PC-9 (cell line): ENCODE results near the gene BCAS3. TPM values are rescaled to one million over a fixed set of nuclear protein-coding genes. Genes with fewer than 3 reads are reported as not detected.

Source experiments
- BruUV-seq: library from RNA; stranded (reverse); fragments of 400-500 nt; replicated peaks from 2 replicates; lab custom pipeline; 2021; lab: Mats Ljungman, UMichigan
- CTCF ChIA-PET: fragments of 300-600 bp; sonication (Branson Sonifier 250); formaldehyde crosslinking; loops from one replicate; lab custom pipeline; 2022; ENCODE audit warnings: antibody characterized with exemption; lab: Charles Lee
- POLR2A ChIA-PET: fragments of 300-600 bp; sonication (Branson Sonifier 250); formaldehyde crosslinking; loops from one replicate; lab custom pipeline; 2022; ENCODE audit warnings: antibody characterized with exemption; ENCODE audit not compliant: unreplicated experiment; lab: Charles Lee
- DNase-seq, 2 experiments: peaks; one replicate each; pipeline versions ENCODE4 v3.0.0 to v3.0.0-alpha.2; 2015 to 2022; ENCODE audit warnings: mixed read lengths in 1 of 2
- H2AFZ ChIP-seq: fragments of 200-600 bp; sonication (generic); 2 replicates; pipeline ENCODE4 v1.8.1; 2017; ENCODE audit warnings: antibody characterized with exemption
- H3F3A ChIP-seq: fragments of 200-600 bp; sonication (generic); 2 replicates; pipeline ENCODE4 v1.8.1; 2017; ENCODE audit warnings: antibody characterized with exemption, mild to moderate bottlenecking, low read depth; ENCODE audit not compliant: insufficient read depth
- H3K27ac ChIP-seq: fragments of 200-600 bp; sonication (generic); 2 replicates; pipeline ENCODE4 v1.6.1; 2016; ENCODE audit warnings: mixed run types
- H3K27me3 ChIP-seq: fragments of 200-600 bp; sonication (generic); 2 replicates; pipeline ENCODE4 v1.6.1; 2016; ENCODE audit warnings: low read depth, mixed run types; ENCODE audit not compliant: insufficient read depth
- H3K36me3 ChIP-seq: fragments of 200-600 bp; sonication (generic); 2 replicates; pipeline ENCODE4 v1.6.1; 2016; ENCODE audit warnings: low read depth, mixed run types
- H3K4me1 ChIP-seq: fragments of 200-600 bp; sonication (generic); replicated peaks from 2 replicates; pipeline ENCODE4 v1.6.1; 2016; ENCODE audit warnings: mixed run types; ENCODE audit not compliant: insufficient read depth
- H3K4me2 ChIP-seq: fragments of 200-600 bp; sonication (generic); 2 replicates; pipeline ENCODE4 v1.6.1; 2017; ENCODE audit warnings: mixed run types
- H3K4me3 ChIP-seq: fragments of 200-600 bp; sonication (generic); 2 replicates; pipeline ENCODE4 v1.6.1; 2016; ENCODE audit warnings: mixed run types
- H3K79me2 ChIP-seq: fragments of 200-600 bp; sonication (generic); 2 replicates; pipeline ENCODE4 v1.6.1; 2017; ENCODE audit warnings: low read depth, mixed run types
- H3K9me2 ChIP-seq: fragments of 200-600 bp; sonication (generic); 2 replicates; pipeline ENCODE4 v1.8.1; 2017; ENCODE audit warnings: mild to moderate bottlenecking; ENCODE audit not compliant: insufficient read depth
- H3K9me3 ChIP-seq: fragments of 200-600 bp; sonication (generic); 2 replicates; pipeline ENCODE4 v1.8.1; 2016; ENCODE audit warnings: low read depth; ENCODE audit not compliant: insufficient read depth
- H4K20me1 ChIP-seq: fragments of 200-600 bp; sonication (generic); 2 replicates; pipeline ENCODE4 v1.8.1; 2017; ENCODE audit not compliant: insufficient read depth
- EZH2 ChIP-seq: fragments of 200-600 bp; sonication (generic); IDR thresholded peaks from 2 replicates; pipeline ENCODE4 v1.8.0; 2017; ENCODE audit warnings: antibody characterized with exemption, low read depth
- intact Hi-C: fragments of 100-400 bp; cut with micrococcal nuclease; formaldehyde crosslinking; loops from one replicate; pipeline ENCODE4 v1.10.0; 2022; ENCODE audit not compliant: unreplicated experiment
- total RNA-seq: library from RNA; stranded (reverse); gene quantifications from 2 replicates; pipeline ENCODE4 v1.2.3, GENCODE V29; 2021
- TF ChIP-seq, protein P1 (sequence below): fragments of 200-600 bp; sonication (generic); conservative IDR thresholded peaks from 2 replicates; pipeline ENCODE4 v1.6.1; 2017; ENCODE audit warnings: mixed run types, antibody characterized with exemption, mild to moderate bottlenecking, moderate library complexity

Gene BCAS3
- total RNA-seq, 1 experiment from 2014 or later, result 26.0 TPM

DNA sequence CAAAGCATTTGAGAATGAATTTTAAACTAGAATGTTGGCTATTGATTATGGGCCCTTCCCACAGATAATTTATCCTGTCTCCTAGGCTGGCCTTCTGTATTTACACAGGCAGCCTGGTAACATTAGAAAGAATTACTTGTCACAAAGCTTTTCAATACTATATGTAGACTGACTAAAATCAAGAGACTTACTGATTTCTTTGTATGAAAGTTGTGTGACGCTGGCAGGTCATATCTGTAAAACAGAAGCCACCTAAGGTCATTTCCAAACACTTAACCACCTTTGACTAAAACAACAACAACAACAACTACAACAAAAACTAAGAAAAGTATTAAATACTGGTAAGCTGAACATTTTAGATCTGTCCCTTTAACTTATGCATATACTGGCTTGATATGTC is 393.0 kb downstream of the BCAS3 start:
- Histone ChIP-seq H3K4me3 (no peak overlapping the region), H3K9me2 (peaks cover 6% of the 10 kb centered on the region; the same call in 1 of the 2 replicates), H3K4me1 (no peaks in the 10 kb centered on the region), H3K36me3 (no peaks in the 10 kb centered on the region), H3K79me2 (no peaks in the 10 kb centered on the region), H3F3A (no peaks in the 10 kb centered on the region), H4K20me1 (no peaks in the 10 kb centered on the region), H3K4me2 (no peak overlapping the region), H3K27me3 (no peaks in the 10 kb centered on the region), H3K9me3 (no peaks in the 10 kb centered on the region), H3K27ac (no peak overlapping the region), H2AFZ (no peak overlapping the region)
- TF ChIP-seq, protein P1, sequence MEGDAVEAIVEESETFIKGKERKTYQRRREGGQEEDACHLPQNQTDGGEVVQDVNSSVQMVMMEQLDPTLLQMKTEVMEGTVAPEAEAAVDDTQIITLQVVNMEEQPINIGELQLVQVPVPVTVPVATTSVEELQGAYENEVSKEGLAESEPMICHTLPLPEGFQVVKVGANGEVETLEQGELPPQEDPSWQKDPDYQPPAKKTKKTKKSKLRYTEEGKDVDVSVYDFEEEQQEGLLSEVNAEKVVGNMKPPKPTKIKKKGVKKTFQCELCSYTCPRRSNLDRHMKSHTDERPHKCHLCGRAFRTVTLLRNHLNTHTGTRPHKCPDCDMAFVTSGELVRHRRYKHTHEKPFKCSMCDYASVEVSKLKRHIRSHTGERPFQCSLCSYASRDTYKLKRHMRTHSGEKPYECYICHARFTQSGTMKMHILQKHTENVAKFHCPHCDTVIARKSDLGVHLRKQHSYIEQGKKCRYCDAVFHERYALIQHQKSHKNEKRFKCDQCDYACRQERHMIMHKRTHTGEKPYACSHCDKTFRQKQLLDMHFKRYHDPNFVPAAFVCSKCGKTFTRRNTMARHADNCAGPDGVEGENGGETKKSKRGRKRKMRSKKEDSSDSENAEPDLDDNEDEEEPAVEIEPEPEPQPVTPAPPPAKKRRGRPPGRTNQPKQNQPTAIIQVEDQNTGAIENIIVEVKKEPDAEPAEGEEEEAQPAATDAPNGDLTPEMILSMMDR, result no peak
- CTCF ChIA-PET, result no interaction called here
- DNase-seq, result no peak
- BruUV-seq, result no TSS peak
- POLR2A ChIA-PET, result interaction anchor here (0.7 kb wide), 1 partner anchor 357 kb away, joined by 5 read pairs; no protein-coding TSS in a partner anchor
- intact Hi-C loops, result no loop called here

DNA sequence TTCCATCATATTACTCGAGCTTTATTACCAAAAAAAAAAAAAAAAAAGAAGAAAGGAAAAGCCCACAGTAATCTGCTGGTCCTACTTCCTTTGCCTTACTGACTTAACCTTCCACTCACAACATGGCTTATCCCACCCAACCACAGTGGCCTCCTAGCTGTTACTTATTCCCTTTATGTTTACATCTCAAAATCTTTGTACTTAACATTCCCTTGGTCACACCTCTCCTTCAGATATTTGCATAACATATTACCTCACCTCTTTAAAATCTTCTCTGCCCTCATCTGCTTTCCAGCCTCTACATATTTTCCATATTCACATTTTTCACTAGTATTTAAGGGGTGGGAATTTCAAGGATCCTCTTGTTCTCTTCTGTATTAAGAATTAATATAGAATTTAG is 395.0 kb downstream of the BCAS3 start:
- Histone ChIP-seq H3K4me1 (no peaks in the 10 kb centered on the region), H3K9me2 (peaks cover 6% of the 10 kb centered on the region; the same call in 1 of the 2 replicates), H4K20me1 (no peaks in the 10 kb centered on the region), H3K79me2 (no peaks in the 10 kb centered on the region), H3K4me3 (no peak overlapping the region), H3K36me3 (no peaks in the 10 kb centered on the region), H3F3A (no peaks in the 10 kb centered on the region), H3K27me3 (no peaks in the 10 kb centered on the region), H3K4me2 (no peak overlapping the region), H2AFZ (no peak overlapping the region), H3K27ac (no peak overlapping the region), H3K9me3 (no peaks in the 10 kb centered on the region)
- DNase-seq, result no peak
- POLR2A ChIA-PET, result no interaction called here
- intact Hi-C loops, result no loop called here
- TF ChIP-seq, protein P1, result no peak
- no peak for TF ChIP-seq EZH2
- CTCF ChIA-PET, result no interaction called here
- BruUV-seq, result no TSS peak

DNA sequence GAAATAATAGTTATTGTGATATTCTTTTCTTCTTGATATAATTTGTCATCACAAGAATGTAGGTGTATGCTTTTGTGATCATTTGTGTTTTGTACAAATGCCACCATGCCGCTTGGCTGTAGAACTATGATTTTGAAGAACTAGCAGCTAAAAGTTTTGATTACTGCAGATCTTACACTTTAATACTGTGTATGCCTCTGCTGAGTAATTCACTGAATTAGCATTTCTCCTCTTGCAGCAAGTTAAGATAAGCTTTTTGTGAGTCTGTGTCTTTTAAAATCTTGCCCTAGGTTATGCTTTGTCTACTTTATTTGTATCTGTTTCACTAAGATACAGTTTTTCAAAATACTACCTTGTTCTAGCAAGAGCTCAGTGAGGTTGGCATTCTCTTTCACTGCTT is 395.5 kb downstream of the BCAS3 start:
- no peak for DNase-seq
- Histone ChIP-seq H3K79me2 (no peaks in the 10 kb centered on the region), H2AFZ (no peak overlapping the region), H3K27ac (no peak overlapping the region), H3K4me2 (no peak overlapping the region), H3K36me3 (no peaks in the 10 kb centered on the region), H3K9me3 (no peaks in the 10 kb centered on the region), H3K4me1 (no peaks in the 10 kb centered on the region), H3K27me3 (no peaks in the 10 kb centered on the region), H4K20me1 (no peaks in the 10 kb centered on the region), H3F3A (no peaks in the 10 kb centered on the region), H3K4me3 (no peak overlapping the region), H3K9me2 (peaks cover 6% of the 10 kb centered on the region; the same call in 1 of the 2 replicates)
- BruUV-seq, result no TSS peak
- intact Hi-C loops, result no loop called here
- ChIA-PET CTCF (no interaction called here), POLR2A (no interaction called here)
- no peak for TF ChIP-seq EZH2
- TF ChIP-seq, protein P1, result no peak
